GM18519 (cell line): ENCODE measurements around the gene SLC27A4.
A peak's percentile ranks its signal among the peaks of the same experiment; 100 is the strongest.

Source experiments
- ATAC-seq: cut with Tn5 transposase; IDR thresholded peaks from one replicate; pipeline ENCODE4 v1.9.1; 2021; ENCODE audit warnings: mild to moderate bottlenecking, moderate library complexity; ENCODE audit not compliant: unreplicated experiment, low FRiP score

Gene SLC27A4

GRCh38 chr9:128339761-128340690, at the start of gene SLC27A4:
Gene SLC27A4 (plus strand): TSS chr9:128340527. CDS start chr9:128343133, 2,606 bp downstream.
- peak; percentile 45 for ATAC-seq

DNA sequence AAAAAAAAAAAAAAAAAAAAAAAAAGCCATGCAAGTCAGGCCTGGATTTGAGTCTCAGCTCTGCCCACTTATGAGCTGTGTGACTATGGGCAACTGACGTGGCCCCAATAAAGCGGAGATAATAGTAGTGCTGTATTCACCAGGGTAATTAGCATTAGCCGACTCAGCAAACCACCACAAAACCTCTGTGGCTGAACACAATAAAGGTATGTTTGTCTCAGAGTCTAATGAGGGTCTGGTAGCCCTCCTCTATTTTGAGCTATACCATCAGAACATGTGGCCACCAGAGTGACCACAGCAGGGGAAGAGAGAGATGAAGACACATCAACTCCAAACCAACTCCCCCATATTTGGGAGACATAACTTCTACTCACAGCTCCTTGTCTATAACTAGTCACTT, 48.3 kb upstream of the SLC27A4 start:
- ATAC-seq: no peak

DNA sequence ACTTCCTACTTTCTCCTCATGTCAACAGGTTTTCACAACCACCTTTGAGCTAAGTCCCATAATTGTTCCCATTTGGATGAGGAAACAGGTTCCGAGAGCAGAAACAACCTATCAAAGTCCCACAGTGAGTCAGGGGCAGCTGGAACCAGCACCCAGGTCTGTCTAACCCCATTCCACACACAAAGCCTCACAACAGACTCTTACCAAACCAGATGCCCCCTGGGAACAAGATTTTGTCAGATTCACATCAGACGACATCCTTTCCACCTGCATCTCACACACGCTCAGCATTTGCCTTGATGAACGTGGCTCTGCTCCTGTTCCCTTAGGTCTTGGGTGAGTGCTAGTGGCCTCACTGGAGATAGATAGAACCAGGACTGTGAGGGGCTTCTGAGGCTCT, 47.2 kb upstream of the SLC27A4 start:
- no peak for ATAC-seq

DNA sequence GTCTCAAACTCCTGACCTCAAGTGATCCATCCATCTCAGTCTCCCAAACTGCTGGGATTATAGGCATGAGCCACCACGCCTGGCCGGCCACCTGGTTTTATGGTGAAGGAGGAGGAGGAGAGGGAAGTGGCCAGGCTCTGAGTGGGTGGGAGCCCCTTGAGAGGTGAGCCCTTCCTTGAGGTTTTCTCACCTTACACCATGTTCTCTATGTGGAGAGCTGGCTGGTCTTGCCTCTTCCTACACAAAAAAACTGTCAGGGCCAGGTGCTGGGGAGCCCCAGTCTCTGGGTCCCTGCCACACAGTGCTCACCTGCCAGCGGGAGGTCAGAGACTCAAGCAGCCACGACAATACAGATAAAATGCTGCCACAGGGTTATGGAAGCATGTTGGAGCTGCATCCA, 46.2 kb upstream of the SLC27A4 start:
- no peak for ATAC-seq

GRCh38 chr9:128296340-128297220, 43.7 kb upstream of the SLC27A4 start:
- ATAC-seq: no peak

- no peak for ATAC-seq
These were observed 43.0 kb upstream of the SLC27A4 start for GRCh38 chr9:128297221-128297773.

- no peak for ATAC-seq
These were observed 41.5 kb upstream of the SLC27A4 start for GRCh38 chr9:128298535-128299482.

- no peak for ATAC-seq
These were observed 36.0 kb upstream of the SLC27A4 start for GRCh38 chr9:128304136-128304970.

DNA sequence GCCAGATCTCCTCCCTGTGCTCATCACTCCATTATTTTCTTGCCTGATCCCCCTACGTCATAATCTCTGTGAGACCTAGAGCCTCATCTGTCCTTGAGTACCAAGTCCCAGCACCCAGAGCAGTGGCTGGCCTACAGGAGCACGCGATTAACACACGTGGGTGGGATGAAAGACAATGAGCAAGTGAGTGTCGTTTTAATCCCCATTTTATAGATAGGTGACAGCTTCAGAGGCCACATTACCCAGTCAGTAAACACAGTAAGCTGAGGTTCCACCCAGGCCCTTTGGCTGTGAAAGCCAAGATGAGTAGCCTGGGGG, 35.4 kb upstream of the SLC27A4 start:
- ATAC-seq: no peak

DNA sequence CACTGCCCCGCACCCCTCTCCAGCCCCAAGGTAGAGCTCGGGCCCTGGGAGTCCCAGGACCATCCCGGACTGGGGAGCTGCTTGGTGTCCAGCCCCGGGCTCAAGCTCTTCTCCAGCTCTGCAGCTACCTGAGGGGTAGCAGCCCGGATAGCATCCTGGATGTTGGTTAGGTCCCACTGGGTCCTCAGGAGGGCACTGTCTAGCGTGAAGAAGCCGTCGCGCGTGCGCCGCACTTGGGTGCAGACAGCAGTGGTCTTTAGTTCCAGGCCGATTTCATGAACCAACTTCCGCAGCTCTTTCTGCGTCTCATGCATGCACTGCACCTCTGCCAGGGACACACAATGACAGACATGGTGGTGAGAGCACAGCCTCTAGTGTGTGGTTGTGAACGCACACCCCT, 30.8 kb upstream of the SLC27A4 start:
- ATAC-seq: no peak

DNA sequence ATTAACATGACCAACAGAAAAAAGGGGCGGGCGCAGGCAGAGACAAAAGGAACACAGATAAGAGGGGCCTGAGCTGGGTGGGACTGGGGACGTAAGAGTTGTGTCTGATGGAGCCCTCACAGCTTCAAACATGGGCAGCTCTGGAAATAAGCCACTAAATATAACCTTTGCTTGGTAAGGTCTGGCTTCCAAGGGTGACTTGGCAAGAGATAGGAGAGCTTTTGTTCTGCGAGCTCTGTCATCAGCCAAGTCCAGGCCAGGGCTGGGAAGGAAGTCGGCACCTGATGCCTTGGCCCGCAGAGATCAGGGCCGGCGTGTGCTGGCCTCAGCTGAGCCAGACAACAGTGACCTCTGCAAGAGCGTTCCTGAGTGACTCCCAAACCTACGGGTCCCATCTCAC, 29.9 kb upstream of the SLC27A4 start:
- ATAC-seq: no peak

DNA sequence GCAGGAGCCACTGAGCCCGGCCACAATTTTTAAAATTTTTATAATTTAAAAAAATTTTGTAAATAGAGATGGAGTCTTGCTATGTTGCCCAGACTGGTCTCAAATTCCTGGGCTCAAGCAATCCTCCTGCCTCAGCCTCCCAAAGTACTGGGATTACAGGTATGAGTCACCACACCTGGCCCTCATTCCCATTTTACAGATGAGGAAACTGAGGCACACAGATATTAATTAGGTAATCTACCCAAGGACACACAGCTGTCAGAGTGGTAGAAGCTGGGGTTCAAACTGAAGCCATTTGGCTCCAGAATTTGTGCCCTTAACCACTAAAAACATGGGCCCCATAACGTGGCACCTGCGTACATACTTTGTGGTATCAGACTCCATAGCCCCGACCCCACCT, 25.6 kb upstream of the SLC27A4 start:
- ATAC-seq: no peak

- no peak for ATAC-seq
These were observed 23.9 kb upstream of the SLC27A4 start for GRCh38 chr9:128316421-128316820.

- ATAC-seq: no peak
These were observed 22.7 kb upstream of the SLC27A4 start for GRCh38 chr9:128317629-128318028.

- no peak for ATAC-seq
These were observed 19.0 kb upstream of the SLC27A4 start for GRCh38 chr9:128321343-128321742.

GRCh38 chr9:128321879-128322403, 18.4 kb upstream of the SLC27A4 start:
- peak; percentile 16 for ATAC-seq

- ATAC-seq: peak; percentile 53
These were observed 17.7 kb upstream of the SLC27A4 start, which contains the start of the genes COQ4 and TRUB2 for GRCh38 chr9:128322404-128323211. Gene COQ4 (plus strand): TSS chr9:128322839. CDS start chr9:128322859, 20 bp downstream. Gene TRUB2 (minus strand): TSS chr9:128322447. CDS start chr9:128322408, 39 bp downstream.

GRCh38 chr9:128323212-128323730, 17.1 kb upstream of the SLC27A4 start:
- no peak for ATAC-seq
